ENCODE data around the gene ACAT2.
A peak's percentile ranks its signal among the peaks of the same experiment; 100 is the strongest.
"Not testable (repeated sequence)": the region's sequence is repeated elsewhere in the genome, so short reads cannot be mapped to it uniquely, and the experiment has no call there.

Gene ACAT2

DNA sequence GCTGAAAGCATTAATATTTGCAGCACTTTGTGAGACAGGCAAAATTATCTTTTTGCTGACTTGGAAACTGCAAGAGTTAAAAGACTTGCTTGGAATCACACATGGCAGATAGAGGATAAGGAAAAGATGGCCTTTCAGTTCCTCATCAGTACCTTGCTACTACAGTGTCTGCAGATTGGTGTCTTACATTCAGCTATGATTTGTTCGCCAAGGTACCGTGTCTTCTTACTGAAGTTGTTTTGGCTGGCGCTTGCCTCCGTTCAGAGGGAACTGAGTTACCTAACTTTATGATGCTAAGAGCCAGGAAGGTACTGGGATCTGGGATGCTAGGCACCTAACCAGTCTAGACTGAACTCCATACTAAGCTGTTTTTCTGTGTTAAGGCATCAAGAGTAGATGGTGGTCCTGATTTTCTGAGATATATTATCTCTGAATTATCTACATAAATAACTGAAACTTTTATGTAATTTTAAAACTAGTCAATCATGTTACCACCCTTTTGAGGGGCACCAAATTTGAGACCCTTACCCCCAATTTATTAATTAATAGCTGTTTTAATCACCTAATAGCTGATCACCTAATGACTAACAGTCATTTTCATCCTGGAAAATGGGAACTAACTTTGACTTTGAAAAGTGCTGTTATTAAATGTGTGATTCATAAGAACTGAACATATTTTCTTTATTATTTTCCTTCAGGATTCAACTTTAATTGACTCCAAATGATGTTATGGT is 32.1 kb upstream of the ACAT2 start:
- in situ Hi-C loops (cut with MboI; ENCODE audit: low pct_unique_long_range_greater_than_20kb, low sequenced_read_pairs, unreplicated experiment): no loop called here
- TF ChIP-seq, protein P1, sequence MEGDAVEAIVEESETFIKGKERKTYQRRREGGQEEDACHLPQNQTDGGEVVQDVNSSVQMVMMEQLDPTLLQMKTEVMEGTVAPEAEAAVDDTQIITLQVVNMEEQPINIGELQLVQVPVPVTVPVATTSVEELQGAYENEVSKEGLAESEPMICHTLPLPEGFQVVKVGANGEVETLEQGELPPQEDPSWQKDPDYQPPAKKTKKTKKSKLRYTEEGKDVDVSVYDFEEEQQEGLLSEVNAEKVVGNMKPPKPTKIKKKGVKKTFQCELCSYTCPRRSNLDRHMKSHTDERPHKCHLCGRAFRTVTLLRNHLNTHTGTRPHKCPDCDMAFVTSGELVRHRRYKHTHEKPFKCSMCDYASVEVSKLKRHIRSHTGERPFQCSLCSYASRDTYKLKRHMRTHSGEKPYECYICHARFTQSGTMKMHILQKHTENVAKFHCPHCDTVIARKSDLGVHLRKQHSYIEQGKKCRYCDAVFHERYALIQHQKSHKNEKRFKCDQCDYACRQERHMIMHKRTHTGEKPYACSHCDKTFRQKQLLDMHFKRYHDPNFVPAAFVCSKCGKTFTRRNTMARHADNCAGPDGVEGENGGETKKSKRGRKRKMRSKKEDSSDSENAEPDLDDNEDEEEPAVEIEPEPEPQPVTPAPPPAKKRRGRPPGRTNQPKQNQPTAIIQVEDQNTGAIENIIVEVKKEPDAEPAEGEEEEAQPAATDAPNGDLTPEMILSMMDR (IDR thresholded peaks at IDR 0.05; ENCODE audit: extremely low read depth, insufficient read depth, missing control alignments): no peak
- peak; percentile 45 for DNase-seq (ENCODE audit: low spot score)

DNA sequence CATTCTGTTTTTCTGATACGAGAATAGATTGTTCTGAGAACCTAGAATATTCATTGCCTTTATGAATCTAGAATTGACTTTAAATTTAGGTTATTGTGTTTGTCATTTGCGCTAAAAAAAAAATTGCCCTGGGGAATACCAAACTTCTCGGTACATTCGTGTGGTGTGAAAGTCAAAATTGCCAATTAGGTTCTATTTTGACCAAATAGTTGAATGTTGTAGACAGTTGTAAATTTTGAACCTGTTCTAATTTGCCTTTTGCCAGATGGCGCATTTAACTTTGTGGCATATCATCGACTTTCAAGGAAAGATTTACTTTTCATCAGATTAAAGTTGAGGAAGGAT is 31.5 kb upstream of the ACAT2 start:
- TF ChIP-seq, protein P1 (IDR thresholded peaks at IDR 0.05; ENCODE audit: extremely low read depth, insufficient read depth, missing control alignments): no peak
- in situ Hi-C loops (cut with MboI; ENCODE audit: low pct_unique_long_range_greater_than_20kb, low sequenced_read_pairs, unreplicated experiment): no loop called here

DNA sequence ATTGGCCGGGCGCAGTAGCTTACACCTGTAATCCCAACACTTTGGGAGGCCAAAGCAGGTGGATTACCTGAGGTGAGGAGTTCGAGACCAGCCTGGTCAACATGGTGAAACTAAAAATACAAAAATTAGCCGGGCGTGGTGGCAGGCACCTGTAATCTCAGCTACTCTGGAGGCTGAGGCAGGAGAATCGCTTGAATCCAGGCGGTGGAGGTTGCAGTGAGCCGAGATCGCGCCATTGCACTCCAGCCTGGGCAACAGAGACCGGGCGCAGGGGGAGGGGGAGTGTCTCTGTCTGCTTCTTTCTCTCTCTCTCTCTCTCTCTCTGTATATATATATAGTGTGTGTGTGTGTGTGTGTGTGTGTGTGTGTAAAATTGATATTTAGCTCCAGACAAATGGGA is 29.3 kb upstream of the ACAT2 start:
- in situ Hi-C loops (cut with MboI; ENCODE audit: low pct_unique_long_range_greater_than_20kb, low sequenced_read_pairs, unreplicated experiment); DNase-seq (ENCODE audit: low spot score): not testable (repeated sequence)

More for the DNA sequence above, 31.5 kb upstream of the ACAT2 start:
- peak; percentile 22 for DNase-seq (ENCODE audit: low spot score)

DNA sequence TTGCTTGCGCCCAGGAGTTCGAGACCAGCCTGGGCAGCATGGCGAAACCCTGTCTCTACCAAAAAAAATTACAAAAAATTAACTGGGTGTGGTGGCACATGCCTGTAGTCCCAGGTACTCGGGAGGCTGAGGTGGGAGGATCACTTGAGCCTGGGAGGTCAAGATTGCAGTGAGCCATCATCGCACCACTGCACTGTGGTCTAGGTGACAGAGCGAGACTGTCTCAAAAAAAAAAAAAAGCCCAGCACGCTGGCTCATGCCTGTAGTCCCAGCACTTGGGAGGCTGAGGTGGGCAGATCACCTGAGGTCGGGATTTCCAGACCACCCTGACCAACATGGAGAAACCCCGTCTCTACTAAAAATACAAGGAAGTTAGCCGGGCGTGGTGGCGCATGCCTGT is 28.4 kb upstream of the ACAT2 start:
- in situ Hi-C loops (cut with MboI; ENCODE audit: low pct_unique_long_range_greater_than_20kb, low sequenced_read_pairs, unreplicated experiment); DNase-seq (ENCODE audit: low spot score): not testable (repeated sequence)

DNA sequence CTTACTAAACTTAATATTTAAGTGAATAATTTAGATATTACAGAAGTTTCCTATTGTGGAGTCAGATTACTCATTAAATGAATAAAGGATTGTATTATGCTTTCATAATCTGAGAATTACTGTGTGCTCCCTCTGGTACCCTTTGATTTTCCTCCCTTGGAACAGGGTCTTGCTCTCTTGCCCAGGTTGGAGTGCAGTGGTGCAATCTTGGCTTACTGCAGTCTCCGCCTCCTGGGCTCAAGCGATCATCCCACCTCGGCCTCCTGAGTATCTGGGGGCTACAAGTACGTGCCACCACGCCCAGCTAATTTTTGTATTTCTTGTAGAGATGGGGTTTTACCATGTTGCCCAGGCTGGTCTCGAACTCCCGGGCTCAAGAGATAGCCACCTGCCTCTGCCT is 24.9 kb upstream of the ACAT2 start:
- TF ChIP-seq, protein P1 (IDR thresholded peaks at IDR 0.05; ENCODE audit: extremely low read depth, insufficient read depth, missing control alignments): no peak
- DNase-seq (ENCODE audit: low spot score): no peak
- in situ Hi-C loops (cut with MboI; ENCODE audit: low pct_unique_long_range_greater_than_20kb, low sequenced_read_pairs, unreplicated experiment): no loop called here

DNA sequence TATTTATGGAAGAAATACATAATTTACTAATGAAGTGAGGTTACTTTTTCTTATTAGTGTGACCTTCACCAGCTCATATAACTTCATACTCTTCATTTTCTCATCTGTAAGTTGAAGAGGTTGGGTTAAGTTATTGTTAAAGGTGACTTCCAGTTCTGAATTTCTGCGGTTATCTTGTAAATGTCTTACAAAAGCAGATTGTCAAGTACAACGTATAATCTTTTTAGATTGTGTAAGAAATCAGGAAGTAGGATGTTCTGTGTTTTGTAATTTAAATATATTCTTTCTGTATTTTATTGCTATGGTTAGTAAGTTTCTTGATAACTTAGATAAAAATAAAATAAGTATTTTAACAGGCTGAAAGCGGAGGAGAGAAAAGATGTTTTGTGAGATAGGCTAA is 22.5 kb upstream of the ACAT2 start:
- in situ Hi-C loops (cut with MboI; ENCODE audit: low pct_unique_long_range_greater_than_20kb, low sequenced_read_pairs, unreplicated experiment): no loop called here
- DNase-seq (ENCODE audit: low spot score): no peak
- TF ChIP-seq, protein P1 (IDR thresholded peaks at IDR 0.05; ENCODE audit: extremely low read depth, insufficient read depth, missing control alignments): no peak

DNA sequence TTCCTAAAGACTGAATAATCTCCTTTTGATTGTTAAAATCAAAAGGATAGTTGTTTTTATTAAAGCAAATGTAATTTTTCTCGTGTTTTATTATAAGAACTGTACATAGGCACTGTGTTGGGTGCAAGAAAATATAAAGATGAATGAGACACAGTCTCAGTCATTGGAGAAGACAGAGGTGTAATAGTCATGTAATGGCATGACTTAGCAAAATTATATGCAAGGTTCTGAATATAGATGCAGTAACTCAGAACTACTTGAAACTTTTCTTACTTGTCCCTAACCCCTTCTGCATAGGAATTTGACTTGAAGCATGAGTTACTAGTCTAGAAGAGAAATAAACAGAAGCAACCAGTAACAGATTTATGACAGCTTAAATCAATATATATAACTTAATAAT is 19.7 kb upstream of the ACAT2 start:
- TF ChIP-seq, protein P1 (IDR thresholded peaks at IDR 0.05; ENCODE audit: extremely low read depth, insufficient read depth, missing control alignments): no peak
- DNase-seq (ENCODE audit: low spot score): no peak
- in situ Hi-C loops (cut with MboI; ENCODE audit: low pct_unique_long_range_greater_than_20kb, low sequenced_read_pairs, unreplicated experiment): no loop called here

DNA sequence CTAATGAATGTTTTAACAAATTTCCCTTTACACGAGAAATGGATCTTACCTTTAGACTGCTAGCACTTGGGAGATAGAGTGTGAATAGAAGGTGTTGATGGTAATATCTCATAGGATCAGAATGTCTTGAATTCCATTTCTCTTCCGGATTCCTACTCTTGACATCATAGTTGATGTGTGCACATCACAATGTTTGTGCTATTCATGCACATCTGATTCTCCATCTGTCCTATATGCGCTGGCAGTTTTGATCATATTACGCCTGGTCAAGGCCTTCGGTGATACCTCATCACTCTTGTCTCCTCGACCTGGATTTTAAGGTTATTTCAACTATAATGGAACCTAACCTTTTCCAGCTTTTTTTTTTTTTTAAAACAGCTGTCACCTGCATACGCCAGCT is 16.8 kb upstream of the ACAT2 start:
- DNase-seq (ENCODE audit: low spot score): no peak
- TF ChIP-seq, protein P1 (IDR thresholded peaks at IDR 0.05; ENCODE audit: extremely low read depth, insufficient read depth, missing control alignments): no peak
- in situ Hi-C loops (cut with MboI; ENCODE audit: low pct_unique_long_range_greater_than_20kb, low sequenced_read_pairs, unreplicated experiment): no loop called here
